IPS-NIHi7 (cell line): ENCODE measurements around the gene GLCE.
A peak's percentile ranks its signal among the peaks of the same experiment; 100 is the strongest.

ENCODE experiments used
- DNase-seq: peaks from one replicate; pipeline ENCODE4 v3.0.0; 2012; ENCODE audit warnings: mixed read lengths; ENCODE audit errors: extremely low spot score

GLCE gene

GRCh38 chr15:69206079-69206478 lies 45.6 kb downstream of the GLCE start:
- no peak for DNase-seq

GRCh38 chr15:69209661-69210060 lies 49.2 kb downstream of the GLCE start:
- no peak for DNase-seq

GRCh38 chr15:69210574-69210973 lies 50.1 kb downstream of the GLCE start:
- DNase-seq = no peak

GRCh38 chr15:69213786-69214185 lies 53.4 kb downstream of the GLCE start:
- no peak for DNase-seq

- DNase-seq = no peak
Observed at GRCh38 chr15:69215314-69216035, 55.0 kb downstream of the GLCE start.

- DNase-seq = no peak
Observed at GRCh38 chr15:69217381-69217780, 56.9 kb downstream of the GLCE start.

- DNase-seq = no peak
Observed at GRCh38 chr15:69219690-69220089, 59.3 kb downstream of the GLCE start.

- DNase-seq = no peak
Observed at GRCh38 chr15:69222002-69222474, 61.6 kb downstream of the GLCE start.

GRCh38 chr15:69223083-69223813 lies 62.8 kb downstream of the GLCE start:
- no peak for DNase-seq

- peak; percentile 10 for DNase-seq
Observed at GRCh38 chr15:69224383-69224782, 63.9 kb downstream of the GLCE start.

GRCh38 chr15:69225355-69226022 lies 65.1 kb downstream of the GLCE start:
- peak; percentile 17 for DNase-seq

- DNase-seq = no peak
Observed at GRCh38 chr15:69226023-69226355, 65.6 kb downstream of the GLCE start.

- no peak for DNase-seq
Observed at GRCh38 chr15:69232144-69232543, 71.7 kb downstream of the GLCE start.

GRCh38 chr15:69232765-69233164 lies 72.3 kb downstream of the GLCE start:
- DNase-seq = no peak

GRCh38 chr15:69234676-69235075 lies 74.2 kb downstream of the GLCE start:
- DNase-seq = no peak

- DNase-seq = no peak
Observed at GRCh38 chr15:69236505-69236904, 76.1 kb downstream of the GLCE start.

- DNase-seq = no peak
Observed at GRCh38 chr15:69237718-69238117, 77.3 kb downstream of the GLCE start.

- DNase-seq = no peak
Observed at GRCh38 chr15:69244798-69245197, 84.4 kb downstream of the GLCE start.

- DNase-seq = no peak
Observed at GRCh38 chr15:69253156-69253555, 92.7 kb downstream of the GLCE start.

GRCh38 chr15:69265347-69265955 lies 105.0 kb downstream of the GLCE start:
- DNase-seq = no peak

GRCh38 chr15:69271217-69271616 lies 110.8 kb downstream of the GLCE start:
- DNase-seq = no peak

- no peak for DNase-seq
Observed at GRCh38 chr15:69272139-69272538, 111.7 kb downstream of the GLCE start.
